PC-9 (cell line): ENCODE data around the gene HMHB1. TPM values are rescaled to one million over a fixed set of nuclear protein-coding genes. Genes with fewer than 3 reads are reported as not detected.

ENCODE experiments used
- BruUV-seq: library from RNA; stranded (reverse); fragments of 400-500 nt; replicated peaks from 2 replicates; lab custom pipeline; 2021; lab: Mats Ljungman, UMichigan
- CTCF ChIA-PET: fragments of 300-600 bp; sonication (Branson Sonifier 250); formaldehyde crosslinking; loops from one replicate; lab custom pipeline; 2022; ENCODE audit warnings: antibody characterized with exemption; lab: Charles Lee
- POLR2A ChIA-PET: fragments of 300-600 bp; sonication (Branson Sonifier 250); formaldehyde crosslinking; loops from one replicate; lab custom pipeline; 2022; ENCODE audit warnings: antibody characterized with exemption; ENCODE audit not compliant: unreplicated experiment; lab: Charles Lee
- DNase-seq, 2 experiments: peaks; one replicate each; pipeline versions ENCODE4 v3.0.0 to v3.0.0-alpha.2; 2015 to 2022; ENCODE audit warnings: mixed read lengths in 1 of 2
- H2AFZ ChIP-seq: fragments of 200-600 bp; sonication (generic); 2 replicates; pipeline ENCODE4 v1.8.1; 2017; ENCODE audit warnings: antibody characterized with exemption
- H3F3A ChIP-seq: fragments of 200-600 bp; sonication (generic); 2 replicates; pipeline ENCODE4 v1.8.1; 2017; ENCODE audit warnings: antibody characterized with exemption, mild to moderate bottlenecking, low read depth; ENCODE audit not compliant: insufficient read depth
- H3K27ac ChIP-seq: fragments of 200-600 bp; sonication (generic); 2 replicates; pipeline ENCODE4 v1.6.1; 2016; ENCODE audit warnings: mixed run types
- H3K27me3 ChIP-seq: fragments of 200-600 bp; sonication (generic); 2 replicates; pipeline ENCODE4 v1.6.1; 2016; ENCODE audit warnings: low read depth, mixed run types; ENCODE audit not compliant: insufficient read depth
- H3K36me3 ChIP-seq: fragments of 200-600 bp; sonication (generic); 2 replicates; pipeline ENCODE4 v1.6.1; 2016; ENCODE audit warnings: low read depth, mixed run types
- H3K4me1 ChIP-seq: fragments of 200-600 bp; sonication (generic); replicated peaks from 2 replicates; pipeline ENCODE4 v1.6.1; 2016; ENCODE audit warnings: mixed run types; ENCODE audit not compliant: insufficient read depth
- H3K4me2 ChIP-seq: fragments of 200-600 bp; sonication (generic); 2 replicates; pipeline ENCODE4 v1.6.1; 2017; ENCODE audit warnings: mixed run types
- H3K4me3 ChIP-seq: fragments of 200-600 bp; sonication (generic); 2 replicates; pipeline ENCODE4 v1.6.1; 2016; ENCODE audit warnings: mixed run types
- H3K79me2 ChIP-seq: fragments of 200-600 bp; sonication (generic); 2 replicates; pipeline ENCODE4 v1.6.1; 2017; ENCODE audit warnings: low read depth, mixed run types
- H3K9me2 ChIP-seq: fragments of 200-600 bp; sonication (generic); 2 replicates; pipeline ENCODE4 v1.8.1; 2017; ENCODE audit warnings: mild to moderate bottlenecking; ENCODE audit not compliant: insufficient read depth
- H3K9me3 ChIP-seq: fragments of 200-600 bp; sonication (generic); 2 replicates; pipeline ENCODE4 v1.8.1; 2016; ENCODE audit warnings: low read depth; ENCODE audit not compliant: insufficient read depth
- H4K20me1 ChIP-seq: fragments of 200-600 bp; sonication (generic); 2 replicates; pipeline ENCODE4 v1.8.1; 2017; ENCODE audit not compliant: insufficient read depth
- CTCF ChIP-seq: fragments of 200-600 bp; sonication (generic); conservative IDR thresholded peaks from 2 replicates; pipeline ENCODE4 v1.6.1; 2017; ENCODE audit warnings: mixed run types, antibody characterized with exemption, mild to moderate bottlenecking, moderate library complexity
- EZH2 ChIP-seq: fragments of 200-600 bp; sonication (generic); IDR thresholded peaks from 2 replicates; pipeline ENCODE4 v1.8.0; 2017; ENCODE audit warnings: antibody characterized with exemption, low read depth
- intact Hi-C: fragments of 100-400 bp; cut with micrococcal nuclease; formaldehyde crosslinking; loops from one replicate; pipeline ENCODE4 v1.10.0; 2022; ENCODE audit not compliant: unreplicated experiment
- total RNA-seq: library from RNA; stranded (reverse); gene quantifications from 2 replicates; pipeline ENCODE4 v1.2.3, GENCODE V29; 2021

Gene HMHB1
- total RNA-seq, 1 experiment from 2014 or later = not detected

- Histone ChIP-seq H3K79me2 (no peaks in the 10 kb centered on the region), H3F3A (no peaks in the 10 kb centered on the region), H2AFZ (no peak overlapping the region), H3K36me3 (no peaks in the 10 kb centered on the region), H3K9me2 (no peaks in the 10 kb centered on the region; the same call in 1 of the 2 replicates), H3K4me2 (no peak overlapping the region), H3K9me3 (no peaks in the 10 kb centered on the region), H3K27me3 (no peaks in the 10 kb centered on the region), H4K20me1 (no peaks in the 10 kb centered on the region), H3K4me1 (no peaks in the 10 kb centered on the region), H3K27ac (no peak overlapping the region), H3K4me3 (no peak overlapping the region)
- TF ChIP-seq CTCF (no peak), EZH2 (no peak)
- no peak for DNase-seq
- BruUV-seq = no TSS peak
- CTCF ChIA-PET = no interaction called here
- intact Hi-C loops = no loop called here
- POLR2A ChIA-PET = no interaction called here
These were observed 29.5 kb downstream of the HMHB1 start for GRCh38 chr5:143841446-143841845.

GRCh38 chr5:143842920-143843319 lies 31.0 kb downstream of the HMHB1 start:
- CTCF ChIA-PET = no interaction called here
- no TSS peak for BruUV-seq
- no peaks in the 10 kb centered on the region for H3K36me3 ChIP-seq
- H3K9me2 ChIP-seq = no peaks in the 10 kb centered on the region; the same call in 1 of the 2 replicates
- no peaks in the 10 kb centered on the region for H4K20me1 ChIP-seq
- no peaks in the 10 kb centered on the region for H3F3A ChIP-seq
- POLR2A ChIA-PET = no interaction called here
- no peaks in the 10 kb centered on the region for H3K27me3 ChIP-seq
- no peaks in the 10 kb centered on the region for H3K4me1 ChIP-seq
- no peaks in the 10 kb centered on the region for H3K9me3 ChIP-seq
- no peak overlapping the region for H2AFZ ChIP-seq
- DNase-seq = no peak
- no peak overlapping the region for H3K27ac ChIP-seq
- no peak overlapping the region for H3K4me3 ChIP-seq
- TF ChIP-seq EZH2 (no peak), CTCF (no peak)
- intact Hi-C loops = no loop called here
- H3K4me2 ChIP-seq = no peak overlapping the region
- H3K79me2 ChIP-seq = no peaks in the 10 kb centered on the region

GRCh38 chr5:143843461-143843860 lies 31.5 kb downstream of the HMHB1 start:
- Histone ChIP-seq H3K4me1 (no peaks in the 10 kb centered on the region), H3F3A (no peaks in the 10 kb centered on the region), H3K79me2 (no peaks in the 10 kb centered on the region), H3K36me3 (no peaks in the 10 kb centered on the region), H2AFZ (no peak overlapping the region), H3K9me2 (no peaks in the 10 kb centered on the region; the same call in 1 of the 2 replicates), H3K4me3 (no peak overlapping the region), H3K9me3 (no peaks in the 10 kb centered on the region), H4K20me1 (no peaks in the 10 kb centered on the region), H3K4me2 (no peak overlapping the region), H3K27ac (no peak overlapping the region), H3K27me3 (no peaks in the 10 kb centered on the region)
- no peak for DNase-seq
- BruUV-seq = no TSS peak
- TF ChIP-seq EZH2 (no peak), CTCF (no peak)
- POLR2A ChIA-PET = no interaction called here
- CTCF ChIA-PET = no interaction called here
- intact Hi-C loops = no loop called here
